Measurements from ENCODE around the gene CLASP1.

- TF ChIP-seq POLR2A (IDR thresholded peaks at IDR 0.05) (no peak), CTCF (IDR thresholded peaks at IDR 0.05) (no peak)
Observed at GRCh38 chr2:121539750-121540469, 109.4 kb downstream of the CLASP1 start.
